MV-4-11 (cell line): ENCODE data around the gene SMG6.
"Not testable (repeated sequence)": the region's sequence is repeated elsewhere in the genome, so short reads cannot be mapped to it uniquely, and the experiment has no call there.

Experiments
- DNase-seq: peaks from one replicate; lab custom pipeline; 2025; lab: John Stamatoyannopoulos, UW

The SMG6 gene

GRCh38 chr17:2178798-2179501 is 124.6 kb downstream of the SMG6 start:
- no peak for DNase-seq

DNA sequence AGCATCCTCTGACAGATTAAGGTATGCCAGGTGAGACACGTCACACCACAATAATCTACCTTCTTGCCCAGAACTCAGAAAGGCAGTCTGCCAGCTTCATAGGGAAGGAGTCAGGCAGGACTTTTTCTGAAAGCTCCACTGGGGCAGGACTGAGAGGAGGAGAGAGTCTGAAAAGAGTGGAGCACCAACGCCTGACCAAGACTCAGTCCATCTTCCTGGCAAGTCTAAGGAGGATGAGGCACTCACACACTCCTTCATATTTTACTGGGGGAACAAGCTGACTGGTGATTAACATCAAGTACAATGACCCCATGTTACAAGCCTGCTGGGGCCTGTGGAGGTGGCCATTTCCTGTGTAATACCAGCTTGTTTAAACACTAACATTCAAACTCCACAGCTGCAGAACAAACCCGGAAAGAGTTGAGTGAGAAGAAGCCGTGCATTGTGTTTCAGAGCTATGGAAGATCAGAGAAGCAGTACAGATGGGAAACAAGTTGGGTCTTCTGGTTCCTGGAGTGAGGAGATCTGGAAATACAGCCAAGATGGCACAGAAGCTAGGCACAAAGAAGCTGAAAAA is 126.3 kb downstream of the SMG6 start:
- no peak for DNase-seq

GRCh38 chr17:2176499-2177169 is 127.0 kb downstream of the SMG6 start:
- DNase-seq, result no peak

GRCh38 chr17:2175294-2175628 is 128.3 kb downstream of the SMG6 start:
- DNase-seq, result no peak

DNA sequence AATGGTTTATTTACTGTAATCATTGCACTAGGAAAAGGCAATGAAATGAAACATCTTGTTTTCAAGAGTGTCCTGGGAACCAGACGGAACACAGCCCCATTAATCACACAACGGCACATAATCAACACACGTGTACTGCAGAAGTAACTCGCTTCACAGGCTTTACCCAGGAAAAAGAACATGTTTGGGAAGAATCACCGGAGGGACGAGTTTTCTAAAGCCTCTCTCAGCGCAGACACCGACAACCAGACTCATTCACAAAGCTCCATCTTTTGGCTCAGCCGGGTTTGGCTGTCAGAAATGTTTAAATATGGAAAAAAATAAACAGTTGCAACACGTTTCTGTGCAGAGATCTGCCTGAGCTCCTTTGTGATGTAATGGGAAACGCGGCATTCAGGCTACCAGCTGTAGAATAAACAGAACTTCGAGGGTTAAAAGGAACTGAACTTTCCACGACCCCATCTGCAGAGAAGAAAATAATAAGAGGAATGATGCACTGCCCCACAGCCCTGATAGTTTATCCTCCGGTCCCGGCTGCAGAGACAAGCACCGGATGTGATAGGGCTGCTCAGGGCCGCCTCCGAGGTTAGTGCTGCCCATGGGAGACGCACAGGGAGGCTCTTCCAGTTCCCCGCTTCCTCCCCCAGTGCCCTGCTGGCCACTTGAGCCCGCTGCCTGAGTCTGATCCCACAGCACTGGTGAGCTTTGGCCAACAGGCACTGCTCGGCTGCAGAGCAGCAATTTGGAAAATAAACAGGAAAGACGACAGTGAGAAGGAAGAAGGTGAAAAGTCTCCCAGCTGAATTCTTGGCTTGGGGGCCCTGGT is 128.9 kb downstream of the SMG6 start:
- DNase-seq, result peak; percentile 92

DNA sequence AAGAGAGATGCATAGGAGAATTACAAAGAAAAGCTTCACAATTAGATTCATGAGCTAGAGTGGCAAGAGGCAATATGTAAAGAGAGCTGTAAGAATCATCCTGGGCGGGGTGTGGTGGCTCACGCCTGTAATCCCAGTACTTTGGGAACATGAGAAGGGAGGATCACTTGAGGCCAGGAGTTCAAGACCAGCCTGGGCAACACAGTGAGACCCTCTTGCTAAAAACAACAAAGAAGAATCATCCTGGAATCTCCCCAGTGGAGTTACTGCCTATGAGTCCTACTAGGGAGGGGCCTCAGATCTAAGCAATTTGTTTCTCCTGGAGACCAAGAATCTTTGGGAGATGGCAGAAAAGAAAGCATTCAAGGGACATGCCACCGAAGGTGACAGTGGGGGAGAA is 129.6 kb downstream of the SMG6 start:
- DNase-seq, result no peak

GRCh38 chr17:2172999-2173398 is 130.6 kb downstream of the SMG6 start:
- no peak for DNase-seq

DNA sequence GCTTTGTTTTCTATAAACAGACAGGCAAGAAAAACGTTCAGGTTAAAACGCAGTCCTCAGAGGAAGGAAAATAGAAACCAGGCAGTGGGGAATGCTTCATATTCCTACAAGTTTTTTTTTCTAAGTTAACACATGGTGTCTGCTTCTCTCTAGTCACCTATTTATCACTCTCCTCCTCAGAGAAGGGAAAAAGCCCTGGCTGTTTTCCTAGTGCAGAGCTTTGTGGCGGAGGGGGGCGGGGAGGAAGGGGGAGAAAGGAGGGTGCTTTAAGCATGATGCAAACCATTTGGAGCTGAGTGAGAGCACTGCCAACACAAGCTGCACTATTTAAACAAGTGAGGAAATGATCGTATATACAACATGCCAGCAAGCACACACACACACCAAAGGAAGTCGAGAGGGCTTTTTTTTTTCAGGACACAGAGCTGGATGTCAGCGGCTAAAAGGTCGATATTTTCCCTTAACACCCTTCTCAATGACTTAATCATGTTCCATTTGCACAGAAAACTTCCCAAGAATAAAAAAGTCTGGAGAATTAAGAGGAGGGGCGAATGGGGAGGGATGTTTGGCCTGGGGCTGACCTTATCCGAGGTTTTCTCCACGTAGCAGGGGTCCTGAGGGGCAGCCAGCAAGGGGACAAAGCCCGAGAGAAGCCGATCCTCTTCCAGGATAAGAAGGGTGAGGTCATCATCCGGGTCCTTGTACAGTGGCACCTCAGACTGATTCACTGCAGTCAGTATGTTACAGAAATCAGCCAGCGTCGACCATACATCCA is 131.3 kb downstream of the SMG6 start:
- DNase-seq, result no peak

DNA sequence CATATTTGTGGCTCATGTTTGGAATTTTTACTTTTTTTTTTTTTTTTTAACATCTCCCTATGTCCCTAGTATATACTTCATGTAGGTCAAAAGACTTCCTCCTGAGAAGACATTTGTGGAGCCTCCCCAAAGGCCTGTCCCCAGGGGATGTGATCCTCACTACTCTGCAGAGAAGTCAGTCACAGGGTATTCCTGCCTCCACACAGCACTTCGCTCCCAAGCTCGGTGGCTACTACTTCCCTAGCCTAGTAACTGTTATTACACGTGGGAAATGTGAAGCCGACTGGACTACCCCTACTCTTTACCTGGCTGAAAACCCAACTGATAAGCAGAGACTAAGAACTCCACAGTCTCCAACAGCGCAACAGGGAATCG is 131.9 kb downstream of the SMG6 start:
- no peak for DNase-seq

- DNase-seq, result no peak
These were observed 133.6 kb downstream of the SMG6 start for GRCh38 chr17:2170023-2170422.

DNA sequence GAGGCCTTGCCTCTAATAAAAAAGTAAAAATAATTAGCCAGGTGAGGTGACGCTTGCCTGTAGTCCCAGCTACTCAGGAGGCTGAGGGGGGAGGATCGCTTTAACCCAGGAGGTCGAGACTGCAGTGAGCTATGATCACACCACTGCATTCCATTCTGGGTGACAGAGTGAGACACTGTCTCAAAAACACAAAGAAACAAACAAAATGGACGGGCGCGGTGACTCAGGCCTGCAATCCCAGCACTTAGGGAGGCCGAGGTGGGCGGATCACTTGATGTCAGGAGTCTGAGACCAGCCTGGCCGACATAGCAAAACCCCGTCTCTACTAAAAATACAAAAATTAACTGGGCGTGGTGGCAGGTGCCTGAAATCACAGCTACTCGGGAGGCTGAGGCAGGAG is 137.9 kb downstream of the SMG6 start:
- DNase-seq, result not testable (repeated sequence)

- no peak for DNase-seq
These were observed 145.2 kb downstream of the SMG6 start for GRCh38 chr17:2158396-2158780.

GRCh38 chr17:2157675-2158395 is 145.8 kb downstream of the SMG6 start:
- DNase-seq, result peak; percentile 83

GRCh38 chr17:2157081-2157480 is 146.5 kb downstream of the SMG6 start:
- DNase-seq, result peak; percentile 67

- DNase-seq, result no peak
These were observed 146.9 kb downstream of the SMG6 start for GRCh38 chr17:2156666-2157065.

DNA sequence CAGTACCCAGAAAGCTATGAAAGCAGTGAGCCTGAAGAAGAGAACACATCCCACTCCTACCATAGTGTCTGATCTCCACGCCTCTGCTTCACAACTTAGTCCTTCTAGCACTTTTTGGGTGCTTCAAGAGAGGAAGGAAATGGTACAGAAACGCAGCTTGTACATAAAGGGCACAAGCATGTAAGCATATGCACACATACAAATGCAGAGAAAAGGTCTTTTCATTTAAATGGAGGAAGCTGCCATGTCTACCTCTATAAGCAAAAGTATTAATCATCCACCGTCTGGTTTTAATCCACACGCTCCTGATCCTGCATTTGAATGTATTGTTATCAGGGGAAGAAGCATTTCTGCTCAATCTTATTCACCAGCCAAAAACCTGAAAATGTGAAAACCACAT is 148.0 kb downstream of the SMG6 start:
- no peak for DNase-seq

DNA sequence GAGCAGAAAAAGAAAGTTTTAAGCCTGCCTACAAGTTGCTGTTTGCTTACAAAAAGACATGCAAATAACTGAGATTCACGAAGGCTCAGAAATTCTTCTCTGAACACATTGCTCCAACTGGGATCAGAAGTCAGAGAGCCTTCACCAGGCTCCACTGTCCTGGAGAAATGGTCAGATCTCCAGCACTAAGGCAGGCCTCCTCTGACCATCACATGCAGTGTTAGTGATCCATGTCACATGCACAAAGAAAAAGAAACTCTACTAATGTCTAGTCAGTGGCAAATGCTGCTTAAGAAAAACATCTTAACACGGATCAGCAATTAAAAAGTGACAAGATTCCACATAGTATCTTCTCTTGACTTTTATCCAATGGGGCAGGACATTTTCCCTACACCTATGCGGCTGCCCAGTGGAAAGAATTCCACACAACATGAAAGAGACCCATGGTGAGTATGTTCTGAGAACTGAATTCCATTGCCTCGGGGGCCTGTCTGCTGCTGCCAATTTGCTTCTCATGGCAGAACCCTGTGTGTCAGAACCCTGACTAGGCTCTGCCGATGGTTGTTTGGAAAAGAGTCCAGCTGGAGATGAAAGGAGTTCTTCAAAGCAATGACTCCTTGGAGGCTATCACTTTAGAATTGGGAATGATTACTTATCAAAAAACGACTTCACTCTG is 152.1 kb downstream of the SMG6 start:
- no peak for DNase-seq

GRCh38 chr17:2150806-2151205 is 152.8 kb downstream of the SMG6 start:
- no peak for DNase-seq

GRCh38 chr17:2149934-2150333 is 153.7 kb downstream of the SMG6 start:
- DNase-seq, result no peak

DNA sequence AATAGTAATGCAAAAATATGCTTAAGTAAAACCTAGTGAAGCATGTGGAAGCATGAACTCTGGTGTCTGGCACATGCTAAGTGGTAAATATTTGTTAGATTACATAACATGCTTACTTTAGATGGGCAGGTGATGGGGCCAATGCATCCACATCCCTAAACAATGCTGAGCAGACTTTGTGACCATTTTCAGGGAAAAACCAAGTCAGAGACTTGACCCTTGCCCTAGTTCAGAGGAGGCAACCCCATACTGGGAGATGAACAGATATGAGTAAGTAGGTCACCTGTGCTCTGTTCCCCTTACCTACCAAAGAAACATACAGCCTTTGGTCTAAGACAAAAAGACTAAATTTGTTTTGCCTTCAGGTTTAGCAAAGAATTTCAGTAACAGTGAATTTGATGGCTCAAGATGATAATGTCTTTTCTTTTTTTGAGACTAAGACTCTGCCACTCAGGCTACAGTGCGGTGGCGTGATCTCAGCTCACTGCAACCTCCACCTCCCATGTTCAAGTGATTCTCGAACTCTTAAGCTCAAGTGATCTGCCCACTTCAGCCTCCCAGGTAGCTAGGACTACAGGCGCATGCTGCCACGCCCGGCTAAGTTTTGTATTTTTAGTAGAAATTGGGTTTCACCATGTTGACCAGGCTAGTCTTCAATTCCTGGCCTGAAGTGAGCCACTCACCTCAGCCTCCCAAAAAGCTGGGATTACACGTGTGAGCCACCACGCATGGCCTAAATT is 157.3 kb downstream of the SMG6 start:
- no peak for DNase-seq
